ENCODE data around the gene HIVEP3. TPM values are rescaled to one million over a fixed set of nuclear protein-coding genes. Genes with fewer than 3 reads are reported as not detected.

HIVEP3 gene
- total RNA-seq, 1 experiment from 2014 or later: 1.2 TPM

- intact Hi-C loops (cut with micrococcal nuclease): no loop called here
- TF ChIP-seq CTCF (IDR thresholded peaks at IDR 0.05; ENCODE audit: unreplicated experiment): no peak
- no TSS peak for BruUV-seq (replicated peaks)
- POLR2A ChIA-PET: no interaction called here
- H3K36me3 Mint-ChIP-seq (ENCODE audit: insufficient read depth, unreplicated experiment): no peaks in the 10 kb centered on the region
- no peak overlapping the region for H3K27ac Mint-ChIP-seq (ENCODE audit: low read depth, unreplicated experiment)
- no peak for DNase-seq (ENCODE audit: unreplicated experiment)
- no peaks in the 10 kb centered on the region for H3K9me3 Mint-ChIP-seq (ENCODE audit: unreplicated experiment)
- H3K4me3 Mint-ChIP-seq (ENCODE audit: unreplicated experiment): no peak overlapping the region
- H3K4me1 Mint-ChIP-seq (ENCODE audit: insufficient read depth, unreplicated experiment): no peaks in the 10 kb centered on the region
- no peaks in the 10 kb centered on the region for H3K27me3 Mint-ChIP-seq (ENCODE audit: insufficient read depth, unreplicated experiment)
- CTCF ChIA-PET: no interaction called here
Observed at GRCh38 chr1:41880261-41880660, 38.5 kb downstream of the HIVEP3 start.

GRCh38 chr1:41879617-41880016 is 39.1 kb downstream of the HIVEP3 start:
- Mint-ChIP-seq H3K4me1 (ENCODE audit: insufficient read depth, unreplicated experiment) (no peaks in the 10 kb centered on the region), H3K27ac (ENCODE audit: low read depth, unreplicated experiment) (no peak overlapping the region), H3K9me3 (ENCODE audit: unreplicated experiment) (no peaks in the 10 kb centered on the region), H3K27me3 (ENCODE audit: insufficient read depth, unreplicated experiment) (no peaks in the 10 kb centered on the region), H3K36me3 (ENCODE audit: insufficient read depth, unreplicated experiment) (no peaks in the 10 kb centered on the region), H3K4me3 (ENCODE audit: unreplicated experiment) (no peak overlapping the region)
- intact Hi-C loops (cut with micrococcal nuclease): no loop called here
- BruUV-seq (replicated peaks): no TSS peak
- TF ChIP-seq CTCF (IDR thresholded peaks at IDR 0.05; ENCODE audit: unreplicated experiment): no peak
- ChIA-PET POLR2A (no interaction called here), CTCF (no interaction called here)
- DNase-seq (ENCODE audit: unreplicated experiment): no peak

GRCh38 chr1:41878911-41879310 is 39.8 kb downstream of the HIVEP3 start:
- no peak for DNase-seq (ENCODE audit: unreplicated experiment)
- no peak overlapping the region for H3K4me3 Mint-ChIP-seq (ENCODE audit: unreplicated experiment)
- ChIA-PET POLR2A (no interaction called here), CTCF (no interaction called here)
- H3K9me3 Mint-ChIP-seq (ENCODE audit: unreplicated experiment): no peaks in the 10 kb centered on the region
- H3K27me3 Mint-ChIP-seq (ENCODE audit: insufficient read depth, unreplicated experiment): no peaks in the 10 kb centered on the region
- H3K27ac Mint-ChIP-seq (ENCODE audit: low read depth, unreplicated experiment): no peak overlapping the region
- no peaks in the 10 kb centered on the region for H3K36me3 Mint-ChIP-seq (ENCODE audit: insufficient read depth, unreplicated experiment)
- no TSS peak for BruUV-seq (replicated peaks)
- H3K4me1 Mint-ChIP-seq (ENCODE audit: insufficient read depth, unreplicated experiment): no peaks in the 10 kb centered on the region
- TF ChIP-seq CTCF (IDR thresholded peaks at IDR 0.05; ENCODE audit: unreplicated experiment): no peak
- intact Hi-C loops (cut with micrococcal nuclease): no loop called here

GRCh38 chr1:41878495-41878894 is 40.2 kb downstream of the HIVEP3 start:
- H3K9me3 Mint-ChIP-seq (ENCODE audit: unreplicated experiment): no peaks in the 10 kb centered on the region
- no peaks in the 10 kb centered on the region for H3K36me3 Mint-ChIP-seq (ENCODE audit: insufficient read depth, unreplicated experiment)
- DNase-seq (ENCODE audit: unreplicated experiment): no peak
- no peak for TF ChIP-seq CTCF (IDR thresholded peaks at IDR 0.05; ENCODE audit: unreplicated experiment)
- POLR2A ChIA-PET: no interaction called here
- no peak overlapping the region for H3K4me3 Mint-ChIP-seq (ENCODE audit: unreplicated experiment)
- intact Hi-C loops (cut with micrococcal nuclease): no loop called here
- no TSS peak for BruUV-seq (replicated peaks)
- no peaks in the 10 kb centered on the region for H3K4me1 Mint-ChIP-seq (ENCODE audit: insufficient read depth, unreplicated experiment)
- no peak overlapping the region for H3K27ac Mint-ChIP-seq (ENCODE audit: low read depth, unreplicated experiment)
- CTCF ChIA-PET: no interaction called here
- no peaks in the 10 kb centered on the region for H3K27me3 Mint-ChIP-seq (ENCODE audit: insufficient read depth, unreplicated experiment)

Data from MCF 10A (cell line).